HL-60/S4 treated with retinoic acid at 250 ng/mL for 4 days and 3 days (cell line): Measurements from ENCODE around the gene BCL11B.

ENCODE experiments used
- in situ Hi-C: fragments of 300-500 bp; cut with MboI; formaldehyde crosslinking; loops from 2 replicates; pipeline ENCODE4 v1.7.0; 2022; ENCODE audit warnings: low sequenced_read_pairs

Gene BCL11B

DNA sequence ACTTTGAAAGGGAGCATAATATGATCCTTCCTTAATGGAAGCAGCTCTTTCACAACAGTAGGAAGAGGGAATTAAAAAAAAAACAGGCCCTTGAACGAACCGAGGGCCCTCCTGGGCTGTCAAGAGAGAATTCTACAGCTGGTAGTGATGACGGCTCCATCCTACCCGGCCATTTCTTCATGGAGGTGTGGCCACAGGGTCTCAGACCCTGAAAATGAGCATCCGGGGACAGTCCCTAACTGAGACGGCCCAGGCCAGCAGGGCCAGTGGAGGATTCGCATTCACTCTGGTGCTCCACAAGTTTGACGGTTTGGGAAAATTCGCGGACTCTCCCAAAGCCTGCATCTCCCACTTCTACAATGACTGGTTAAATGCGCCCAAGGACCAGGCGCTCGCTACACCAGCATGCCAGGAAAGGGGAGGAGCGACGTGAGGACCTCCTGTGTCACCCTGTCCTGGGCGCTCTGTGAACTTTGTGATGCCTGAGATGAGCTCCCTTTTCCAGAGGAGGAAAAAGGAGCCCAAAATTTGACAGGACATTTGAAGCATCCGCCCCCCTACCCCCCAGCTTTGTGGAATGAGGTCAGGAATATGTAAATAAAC is 66.8 kb downstream of the BCL11B start:
- in situ Hi-C loops, result no loop called here

GRCh38 chr14:99203801-99204200 is 68.2 kb downstream of the BCL11B start:
- in situ Hi-C loops, result no loop called here

DNA sequence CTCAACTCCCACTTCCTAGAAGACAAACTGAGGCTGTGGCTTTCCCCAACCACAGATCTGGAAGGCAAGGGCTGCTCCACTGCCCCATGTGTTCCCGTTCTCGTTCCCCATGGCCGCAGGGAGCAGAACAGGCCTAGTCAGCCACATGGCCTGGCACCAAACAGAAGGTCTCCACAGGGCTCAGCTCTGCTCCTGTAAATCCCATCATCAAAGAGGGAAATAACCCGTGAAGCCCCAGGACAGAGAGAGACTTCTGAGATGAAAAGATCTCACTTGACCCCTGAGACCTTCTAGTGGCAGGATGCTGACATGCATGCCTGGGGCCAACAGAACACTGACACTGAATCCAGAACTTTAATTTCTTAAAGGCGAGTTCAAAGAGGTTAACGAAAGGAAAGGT is 68.9 kb downstream of the BCL11B start:
- in situ Hi-C loops, result no loop called here

DNA sequence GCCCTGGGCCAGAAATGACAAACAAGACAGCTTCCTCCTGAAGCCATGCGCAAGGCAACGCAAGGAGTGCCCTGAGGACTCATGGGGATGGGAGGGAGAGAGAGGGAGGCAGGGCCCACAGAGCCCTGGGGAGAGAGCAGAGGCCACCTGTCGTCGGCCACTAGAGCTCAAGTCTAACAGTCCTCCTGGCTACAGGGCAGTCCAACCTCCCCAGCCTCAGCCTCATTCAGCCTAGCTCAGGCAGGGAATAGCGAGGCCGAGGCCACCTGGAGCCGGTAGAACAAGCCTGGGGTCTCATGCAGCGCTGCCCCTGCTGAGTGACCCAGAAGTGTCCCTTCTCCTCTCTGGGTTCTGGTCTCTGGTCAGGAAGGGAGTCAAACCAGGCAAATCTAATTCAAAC is 69.5 kb downstream of the BCL11B start:
- in situ Hi-C loops, result no loop called here

- in situ Hi-C loops, result no loop called here
Measured at GRCh38 chr14:99201351-99202073, 70.5 kb downstream of the BCL11B start.

- in situ Hi-C loops, result no loop called here
Measured at GRCh38 chr14:99200654-99201005, 71.4 kb downstream of the BCL11B start.

GRCh38 chr14:99199846-99200653 is 71.9 kb downstream of the BCL11B start:
- in situ Hi-C loops, result no loop called here

GRCh38 chr14:99198746-99199502 is 73.1 kb downstream of the BCL11B start:
- in situ Hi-C loops, result no loop called here

GRCh38 chr14:99196310-99196650 is 75.7 kb downstream of the BCL11B start:
- in situ Hi-C loops, result no loop called here

GRCh38 chr14:99195602-99196309 is 76.2 kb downstream of the BCL11B start:
- in situ Hi-C loops, result no loop called here

- in situ Hi-C loops, result no loop called here
Measured at GRCh38 chr14:99194736-99195135, 77.3 kb downstream of the BCL11B start.

- in situ Hi-C loops, result no loop called here
Measured at GRCh38 chr14:99194136-99194535, 77.9 kb downstream of the BCL11B start.

GRCh38 chr14:99192830-99193229 is 79.2 kb downstream of the BCL11B start:
- in situ Hi-C loops, result no loop called here

DNA sequence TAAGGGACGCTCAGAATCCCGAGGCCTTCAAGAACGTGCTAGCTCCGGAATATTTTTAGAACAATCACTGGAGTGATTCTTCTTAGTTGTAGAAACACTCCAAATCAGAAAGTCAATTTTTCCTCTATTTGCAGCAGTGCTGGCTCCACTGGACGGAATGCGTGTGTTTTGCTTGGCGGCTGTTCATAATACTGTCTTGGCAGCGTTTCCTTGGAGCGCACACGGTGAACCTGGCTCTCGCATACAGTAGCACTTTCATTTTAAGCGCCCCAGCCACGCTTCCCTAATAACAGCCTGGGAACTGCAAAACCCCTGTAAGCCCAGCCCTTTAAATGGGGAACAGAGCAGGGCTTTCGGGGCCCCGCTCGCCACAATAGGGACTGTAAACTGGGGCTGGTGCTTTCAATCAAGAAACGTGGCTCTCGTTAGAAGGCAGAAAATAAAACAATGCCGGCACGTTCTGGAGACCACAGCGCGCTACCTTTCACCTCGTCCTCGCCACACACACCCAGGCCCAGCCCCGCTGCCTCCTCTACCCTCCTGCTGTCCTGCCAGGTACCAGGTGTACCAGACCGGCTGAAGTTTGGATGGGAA is 79.9 kb downstream of the BCL11B start:
- in situ Hi-C loops, result no loop called here

DNA sequence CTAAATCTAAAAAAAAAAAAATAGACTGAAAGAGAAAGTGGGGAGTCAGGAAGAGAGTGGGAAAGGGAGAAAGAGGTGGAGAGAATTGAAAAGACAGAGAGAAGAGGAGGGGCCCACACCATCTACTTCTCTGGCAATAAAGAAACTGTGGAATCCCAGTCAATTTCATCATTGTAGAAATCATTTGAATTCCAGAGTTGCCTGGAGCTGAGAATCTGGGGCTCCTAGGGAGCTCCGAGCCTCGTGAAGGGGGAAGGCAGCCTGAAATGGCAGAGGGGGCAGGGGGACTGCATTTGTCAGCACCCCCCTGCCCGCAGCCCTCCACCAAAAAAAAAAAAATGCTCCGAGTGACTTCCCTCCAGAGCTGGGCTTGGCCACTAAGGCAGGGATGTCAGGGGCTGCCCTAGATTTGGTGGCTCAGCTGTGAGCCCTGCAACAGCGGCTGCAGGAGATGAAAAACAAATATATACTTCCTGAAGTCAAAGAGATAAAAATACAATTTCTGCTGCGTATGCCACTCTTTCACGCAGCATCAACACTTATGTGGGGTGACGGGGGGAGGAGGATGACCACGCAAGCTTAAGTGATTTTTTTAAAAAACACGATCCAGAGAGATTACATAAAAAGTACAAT is 80.5 kb downstream of the BCL11B start:
- in situ Hi-C loops, result no loop called here

DNA sequence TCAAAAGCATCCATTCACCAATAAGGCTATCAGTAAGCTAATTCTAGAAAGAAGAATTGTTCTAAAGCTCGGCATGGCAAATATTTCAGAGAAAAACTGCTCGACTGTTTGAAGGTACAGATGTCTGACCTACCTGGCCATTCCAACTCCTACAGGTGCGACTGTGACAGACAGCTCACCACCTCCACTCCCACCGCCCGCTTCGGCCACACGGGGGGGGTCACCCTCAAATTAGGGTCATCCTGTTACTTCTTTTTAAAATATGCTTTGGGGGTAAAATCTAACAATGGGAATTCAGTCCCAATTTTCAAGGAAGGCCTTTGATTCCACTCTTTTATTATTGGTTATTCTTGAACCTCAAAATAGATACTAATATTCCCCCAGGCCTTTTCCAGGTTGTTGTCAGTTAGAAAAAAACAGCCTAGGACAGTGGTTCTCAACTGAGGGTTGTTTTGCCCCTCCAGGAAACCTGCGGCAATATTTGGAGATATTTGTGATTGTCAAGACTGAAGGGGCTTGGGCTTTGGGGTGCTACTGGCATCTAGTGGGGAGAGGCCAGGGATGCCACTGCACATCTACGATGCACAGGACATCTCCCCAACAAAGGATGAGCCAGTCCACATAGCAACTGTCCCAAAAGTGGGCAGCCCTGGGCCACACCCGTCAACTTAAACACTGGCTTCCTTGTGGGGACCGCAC is 81.2 kb downstream of the BCL11B start:
- in situ Hi-C loops, result no loop called here

DNA sequence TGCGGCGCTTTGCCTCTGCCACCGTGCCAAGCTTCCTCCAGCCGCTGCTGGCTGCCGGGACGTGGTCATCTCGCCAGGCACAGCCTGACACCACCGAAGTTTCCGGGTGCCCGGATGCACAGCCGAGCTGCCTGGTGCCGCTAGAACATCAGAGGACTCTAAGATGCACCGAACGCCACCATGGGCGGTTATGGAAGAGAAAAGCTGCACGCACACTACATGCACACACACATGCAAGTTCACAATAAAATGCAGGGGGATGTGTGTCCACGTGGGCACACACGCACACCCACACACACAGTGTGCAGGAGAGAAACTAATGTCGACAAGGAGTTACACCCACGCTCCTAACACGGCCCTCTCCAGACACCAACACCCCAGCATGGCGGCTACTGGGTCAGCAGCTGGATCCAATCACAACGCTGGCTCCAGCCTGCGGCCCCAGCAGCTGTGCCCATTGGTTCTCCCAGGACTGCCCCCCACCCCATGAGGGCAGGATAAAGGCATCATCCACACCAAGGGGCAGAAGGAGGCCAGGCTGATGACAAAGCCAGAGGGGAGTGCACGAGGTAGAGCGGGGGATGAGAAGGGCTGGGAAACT is 82.7 kb downstream of the BCL11B start:
- in situ Hi-C loops, result no loop called here

- in situ Hi-C loops, result no loop called here
Measured at GRCh38 chr14:99188731-99189191, 83.2 kb downstream of the BCL11B start.

- in situ Hi-C loops, result no loop called here
Measured at GRCh38 chr14:99187858-99188257, 84.1 kb downstream of the BCL11B start.
